Measurements from ENCODE around the gene OR4D5.

OR4D5 gene

GRCh38 chr11:123901867-123902266, 37.5 kb upstream of the OR4D5 start, which contains the start of gene OR8D4:
TSS of gene OR8D4 (plus strand) at chr11:123902167. CDS start at chr11:123906432, 4,265 bp downstream.
- TF ChIP-seq, protein P1, sequence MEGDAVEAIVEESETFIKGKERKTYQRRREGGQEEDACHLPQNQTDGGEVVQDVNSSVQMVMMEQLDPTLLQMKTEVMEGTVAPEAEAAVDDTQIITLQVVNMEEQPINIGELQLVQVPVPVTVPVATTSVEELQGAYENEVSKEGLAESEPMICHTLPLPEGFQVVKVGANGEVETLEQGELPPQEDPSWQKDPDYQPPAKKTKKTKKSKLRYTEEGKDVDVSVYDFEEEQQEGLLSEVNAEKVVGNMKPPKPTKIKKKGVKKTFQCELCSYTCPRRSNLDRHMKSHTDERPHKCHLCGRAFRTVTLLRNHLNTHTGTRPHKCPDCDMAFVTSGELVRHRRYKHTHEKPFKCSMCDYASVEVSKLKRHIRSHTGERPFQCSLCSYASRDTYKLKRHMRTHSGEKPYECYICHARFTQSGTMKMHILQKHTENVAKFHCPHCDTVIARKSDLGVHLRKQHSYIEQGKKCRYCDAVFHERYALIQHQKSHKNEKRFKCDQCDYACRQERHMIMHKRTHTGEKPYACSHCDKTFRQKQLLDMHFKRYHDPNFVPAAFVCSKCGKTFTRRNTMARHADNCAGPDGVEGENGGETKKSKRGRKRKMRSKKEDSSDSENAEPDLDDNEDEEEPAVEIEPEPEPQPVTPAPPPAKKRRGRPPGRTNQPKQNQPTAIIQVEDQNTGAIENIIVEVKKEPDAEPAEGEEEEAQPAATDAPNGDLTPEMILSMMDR (conservative IDR thresholded peaks at IDR 0.05; ENCODE audit: low read length) = no peak
- TF ChIP-seq EZH2phosphoT487 (IDR thresholded peaks at IDR 0.05; ENCODE audit: borderline replicate concordance) = no peak
- H3K79me2 ChIP-seq (ENCODE audit: insufficient read depth, low read length) = no peaks in the 10 kb centered on the region
- no peaks in the 10 kb centered on the region for H3K4me1 ChIP-seq (ENCODE audit: insufficient read depth, low read length, poor library complexity, severe bottlenecking)
- no peaks in the 10 kb centered on the region for H3K9me3 ChIP-seq (ENCODE audit: insufficient read depth, low read depth, low read length)
- no peak within 1 kb of the TSS for H2AFZ ChIP-seq (ENCODE audit: low read length)
- no peaks in the 10 kb centered on the region for H3K9me2 ChIP-seq (replicated peaks; ENCODE audit: low read depth, low read length)
- no peak within 1 kb of the TSS for H3K4me3 ChIP-seq (ENCODE audit: low read length, poor library complexity, severe bottlenecking)
- H3F3A ChIP-seq (ENCODE audit: low read depth) = no peaks in the 10 kb centered on the region
- no peaks in the 10 kb centered on the region for H3K27me3 ChIP-seq (ENCODE audit: insufficient read depth, low read length, poor library complexity, severe bottlenecking)
- no peaks in the 10 kb centered on the region for H4K20me1 ChIP-seq (ENCODE audit: insufficient read depth, low read length, poor library complexity, severe bottlenecking)
- no peak within 1 kb of the TSS for H3K4me2 ChIP-seq (ENCODE audit: low read depth, low read length, poor library complexity, severe bottlenecking)
- no peak within 1 kb of the TSS for H3K9ac ChIP-seq (ENCODE audit: low read depth, low read length, poor library complexity, severe bottlenecking)
- H3K36me3 ChIP-seq (ENCODE audit: insufficient read depth, low read length) = no peaks in the 10 kb centered on the region

DNA sequence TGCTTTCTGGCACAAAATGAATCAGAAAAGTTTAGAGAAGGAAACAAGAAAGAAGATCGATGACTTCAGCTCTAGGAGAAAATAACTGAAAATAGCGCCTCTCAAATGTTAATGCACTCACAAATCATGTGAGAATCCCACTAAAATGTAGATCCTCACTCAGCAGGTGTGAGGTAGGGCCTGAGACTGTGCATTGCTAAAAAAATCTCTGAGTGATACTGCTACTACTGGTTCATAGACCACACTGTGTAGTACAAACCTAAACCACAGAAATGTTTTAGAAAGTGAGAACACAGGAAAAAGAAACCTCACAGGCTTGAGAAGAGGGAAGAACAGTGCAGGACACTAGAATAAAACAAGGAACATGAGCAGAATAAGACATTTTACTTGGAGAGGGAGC, 35.5 kb upstream of the OR4D5 start:
- no peaks in the 10 kb centered on the region for H3K4me1 ChIP-seq (ENCODE audit: insufficient read depth, low read length, poor library complexity, severe bottlenecking)
- H3K4me3 ChIP-seq (ENCODE audit: low read length, poor library complexity, severe bottlenecking) = no peak overlapping the region
- H3F3A ChIP-seq (ENCODE audit: low read depth) = no peaks in the 10 kb centered on the region
- no peaks in the 10 kb centered on the region for H3K9me3 ChIP-seq (ENCODE audit: insufficient read depth, low read depth, low read length)
- no peaks in the 10 kb centered on the region for H3K27me3 ChIP-seq (ENCODE audit: insufficient read depth, low read length, poor library complexity, severe bottlenecking)
- H3K36me3 ChIP-seq (ENCODE audit: insufficient read depth, low read length) = no peaks in the 10 kb centered on the region
- H3K9ac ChIP-seq (ENCODE audit: low read depth, low read length, poor library complexity, severe bottlenecking) = no peak overlapping the region
- no peak for TF ChIP-seq EZH2phosphoT487 (IDR thresholded peaks at IDR 0.05; ENCODE audit: borderline replicate concordance)
- TF ChIP-seq, protein P1 (conservative IDR thresholded peaks at IDR 0.05; ENCODE audit: low read length) = no peak
- no peaks in the 10 kb centered on the region for H3K79me2 ChIP-seq (ENCODE audit: insufficient read depth, low read length)
- no peaks in the 10 kb centered on the region for H3K9me2 ChIP-seq (replicated peaks; ENCODE audit: low read depth, low read length)
- H3K4me2 ChIP-seq (ENCODE audit: low read depth, low read length, poor library complexity, severe bottlenecking) = no peak overlapping the region
- no peaks in the 10 kb centered on the region for H4K20me1 ChIP-seq (ENCODE audit: insufficient read depth, low read length, poor library complexity, severe bottlenecking)
- H2AFZ ChIP-seq (ENCODE audit: low read length) = no peak overlapping the region

GRCh38 chr11:123904932-123905331, 34.5 kb upstream of the OR4D5 start:
- Histone ChIP-seq H3K9ac (ENCODE audit: low read depth, low read length, poor library complexity, severe bottlenecking) (no peak overlapping the region), H3F3A (ENCODE audit: low read depth) (no peaks in the 10 kb centered on the region), H3K9me2 (replicated peaks; ENCODE audit: low read depth, low read length) (no peaks in the 10 kb centered on the region), H3K4me2 (ENCODE audit: low read depth, low read length, poor library complexity, severe bottlenecking) (no peak overlapping the region), H3K9me3 (ENCODE audit: insufficient read depth, low read depth, low read length) (no peaks in the 10 kb centered on the region), H3K4me1 (ENCODE audit: insufficient read depth, low read length, poor library complexity, severe bottlenecking) (no peaks in the 10 kb centered on the region), H4K20me1 (ENCODE audit: insufficient read depth, low read length, poor library complexity, severe bottlenecking) (no peaks in the 10 kb centered on the region), H3K79me2 (ENCODE audit: insufficient read depth, low read length) (no peaks in the 10 kb centered on the region), H2AFZ (ENCODE audit: low read length) (no peak overlapping the region), H3K27me3 (ENCODE audit: insufficient read depth, low read length, poor library complexity, severe bottlenecking) (no peaks in the 10 kb centered on the region), H3K36me3 (ENCODE audit: insufficient read depth, low read length) (no peaks in the 10 kb centered on the region), H3K4me3 (ENCODE audit: low read length, poor library complexity, severe bottlenecking) (no peak overlapping the region)
- TF ChIP-seq, protein P1 (conservative IDR thresholded peaks at IDR 0.05; ENCODE audit: low read length) = no peak
- TF ChIP-seq EZH2phosphoT487 (IDR thresholded peaks at IDR 0.05; ENCODE audit: borderline replicate concordance) = no peak

Data from Loucy (cell line).